Parathyroid adenoma (tissue), 2 donors: ENCODE measurements around the gene RBM28.

Experiments used
- H2AFZ ChIP-seq: fragments of 300-600 bp; sonication (generic); one replicate; pipeline ENCODE4 v1.7.0; 2017; ENCODE audit warnings: antibody characterized with exemption, mild to moderate bottlenecking
- H3K27ac ChIP-seq: fragments of 300-600 bp; sonication (generic); one replicate; pipeline ENCODE4 v1.7.0; 2017
- H3K27me3 ChIP-seq: fragments of 300-600 bp; sonication (generic); one replicate; pipeline ENCODE4 v1.7.0; 2017; ENCODE audit warnings: low read length; ENCODE audit not compliant: control insufficient read depth, insufficient read depth
- H3K36me3 ChIP-seq: fragments of 300-600 bp; sonication (generic); one replicate; pipeline ENCODE4 v1.7.0; 2017; ENCODE audit warnings: low read length; ENCODE audit not compliant: control insufficient read depth, insufficient read depth
- H3K4me1 ChIP-seq: fragments of 300-600 bp; sonication (generic); one replicate; pipeline ENCODE4 v1.7.0; 2017; ENCODE audit warnings: control low read depth
- H3K4me2 ChIP-seq: fragments of 300-600 bp; sonication (generic); one replicate; pipeline ENCODE4 v1.7.0; 2017; ENCODE audit warnings: low read length
- H3K4me3 ChIP-seq: fragments of 300-600 bp; sonication (generic); one replicate; pipeline ENCODE4 v1.7.0; 2017; ENCODE audit warnings: low read depth, low read length
- H3K79me2 ChIP-seq: fragments of 300-600 bp; sonication (generic); one replicate; pipeline ENCODE4 v1.7.0; 2017; ENCODE audit warnings: control low read depth
- H3K9ac ChIP-seq: fragments of 300-600 bp; sonication (generic); one replicate; pipeline ENCODE4 v1.7.0; 2017; ENCODE audit warnings: mild to moderate bottlenecking
- H3K9me3 ChIP-seq: fragments of 300-600 bp; sonication (generic); one replicate; pipeline ENCODE4 v1.7.0; 2017; ENCODE audit warnings: low read length; ENCODE audit not compliant: control insufficient read depth
- CTCF ChIP-seq: fragments of 300-600 bp; sonication (generic); IDR thresholded peaks from one replicate; pipeline ENCODE4 v1.7.0; 2017; ENCODE audit warnings: antibody characterized with exemption, mild to moderate bottlenecking
- donor health status: primary hyperparathyroidism.

RBM28 gene

GRCh38 chr7:128259131-128260061, 84.3 kb downstream of the RBM28 start:
- no peak for TF ChIP-seq CTCF
- Histone ChIP-seq H3K9ac (no peak overlapping the region), H3K4me2 (no peak overlapping the region), H3K4me3 (no peak overlapping the region), H3K79me2 (no peaks in the 10 kb centered on the region), H3K4me1 (peaks cover 9% of the 10 kb centered on the region), H3K27ac (no peak overlapping the region), H3K27me3 (no peaks in the 10 kb centered on the region), H2AFZ (peak overlapping the region; percentile 55), H3K36me3 (no peaks in the 10 kb centered on the region), H3K9me3 (no peaks in the 10 kb centered on the region)

- H3K9me3 ChIP-seq: no peaks in the 10 kb centered on the region
- H3K27ac ChIP-seq: no peak overlapping the region
- no peak overlapping the region for H3K4me2 ChIP-seq
- no peak overlapping the region for H3K4me3 ChIP-seq
- H3K79me2 ChIP-seq: no peaks in the 10 kb centered on the region
- H3K27me3 ChIP-seq: no peaks in the 10 kb centered on the region
- no peak for TF ChIP-seq CTCF
- H3K36me3 ChIP-seq: no peaks in the 10 kb centered on the region
- no peak overlapping the region for H3K9ac ChIP-seq
- no peak overlapping the region for H2AFZ ChIP-seq
- peaks cover 4% of the 10 kb centered on the region for H3K4me1 ChIP-seq
These were observed 86.2 kb downstream of the RBM28 start for GRCh38 chr7:128257458-128257857.

GRCh38 chr7:128255271-128255670, 88.4 kb downstream of the RBM28 start:
- H3K36me3 ChIP-seq: no peaks in the 10 kb centered on the region
- no peaks in the 10 kb centered on the region for H3K9me3 ChIP-seq
- no peak overlapping the region for H2AFZ ChIP-seq
- H3K4me3 ChIP-seq: no peak overlapping the region
- peaks cover 4% of the 10 kb centered on the region for H3K4me1 ChIP-seq
- H3K27me3 ChIP-seq: no peaks in the 10 kb centered on the region
- TF ChIP-seq CTCF: no peak
- H3K79me2 ChIP-seq: no peaks in the 10 kb centered on the region
- H3K4me2 ChIP-seq: no peak overlapping the region
- no peak overlapping the region for H3K9ac ChIP-seq
- no peak overlapping the region for H3K27ac ChIP-seq

GRCh38 chr7:128254470-128254869, 89.2 kb downstream of the RBM28 start:
- no peak overlapping the region for H3K27ac ChIP-seq
- H3K27me3 ChIP-seq: no peaks in the 10 kb centered on the region
- H3K79me2 ChIP-seq: no peaks in the 10 kb centered on the region

More at GRCh38 chr7:128254470-128254869, 89.2 kb downstream of the RBM28 start:
- H3K4me1 ChIP-seq: peaks cover 2% of the 10 kb centered on the region
- no peak for TF ChIP-seq CTCF
- no peaks in the 10 kb centered on the region for H3K36me3 ChIP-seq
- H3K4me3 ChIP-seq: no peak overlapping the region
- H3K4me2 ChIP-seq: no peak overlapping the region
- H3K9me3 ChIP-seq: no peaks in the 10 kb centered on the region
- no peak overlapping the region for H2AFZ ChIP-seq
- no peak overlapping the region for H3K9ac ChIP-seq
